Measurements from ENCODE around the gene PUM1. TPM values are rescaled to one million over a fixed set of nuclear protein-coding genes. Genes with fewer than 3 reads are reported as not detected.

PUM1 gene
- total and polyA plus RNA-seq, 4 donors = 18.1 to 49.2 (median 30.2) TPM

GRCh38 chr1:30891227-30891552 is 174.3 kb downstream of the PUM1 start:
- no peak overlapping the region for H3K27ac ChIP-seq (ENCODE audit: low read depth in 1 of 2, low read length in 2 of 2)
- H3K4me3 ChIP-seq (ENCODE audit: low read depth in 1 of 3, low read length in 3 of 3) = no peak overlapping the region
- H3K9ac ChIP-seq (ENCODE audit: low read depth in 1 of 2, low read length in 2 of 2) = no peak overlapping the region
- no peak for DNase-seq (ENCODE audit: low spot score)
- 97% methylated on average over 5 of the region's 5 CpGs for WGBS
- peaks cover 0 to 5% (median 4%) of the 10 kb centered on the region in 4 donors for H3K4me1 ChIP-seq (ENCODE audit: control insufficient read depth in 4 of 4, insufficient read depth in 4 of 4, low read length in 3 of 4)
- no peaks in the 10 kb centered on the region for H3K36me3 ChIP-seq (ENCODE audit: control insufficient read depth in 4 of 4, insufficient read depth in 3 of 4, low read depth in 1 of 4, low read length in 3 of 4)
- TF ChIP-seq RXRA (IDR thresholded peaks at IDR 0.05) (no peak), TAF1 (conservative IDR thresholded peaks at IDR 0.05) (no peak), JUND (IDR thresholded peaks at IDR 0.05) (no peak), MAX (IDR thresholded peaks at IDR 0.05) (no peak), HNF4G (IDR thresholded peaks at IDR 0.05) (no peak), ATF3 (IDR thresholded peaks at IDR 0.05) (no peak), REST (IDR thresholded peaks at IDR 0.05) (no peak), CTCF (IDR thresholded peaks at IDR 0.05; ENCODE audit: low read depth, low read length, missing input control) (no peak), SP1 (IDR thresholded peaks at IDR 0.05) (no peak), FOXA2 (IDR thresholded peaks at IDR 0.05) (no peak), NR2F2 (IDR thresholded peaks at IDR 0.05) (no peak), GABPA (IDR thresholded peaks at IDR 0.05 in 1 of 2, conservative IDR thresholded peaks at IDR 0.05 in 1 of 2) (no peak), YY1 (IDR thresholded peaks at IDR 0.05) (no peak)
- no peaks in the 10 kb centered on the region for H3K27me3 ChIP-seq (ENCODE audit: control insufficient read depth in 4 of 4, insufficient read depth in 4 of 4, low read length in 3 of 4)
- no peaks in the 10 kb centered on the region for H3K9me3 ChIP-seq (ENCODE audit: control insufficient read depth in 4 of 4, low read length in 3 of 4)

- peaks cover 0 to 5% (median 4%) of the 10 kb centered on the region in 4 donors for H3K4me1 ChIP-seq (ENCODE audit: control insufficient read depth in 4 of 4, insufficient read depth in 4 of 4, low read length in 3 of 4)
Observed at GRCh38 chr1:30890502-30891226, 174.9 kb downstream of the PUM1 start.

More at GRCh38 chr1:30890502-30891226, 174.9 kb downstream of the PUM1 start:
- DNase-seq (ENCODE audit: low spot score) = no peak
- TF ChIP-seq NR2F2 (IDR thresholded peaks at IDR 0.05) (peak; percentile 19), JUND (IDR thresholded peaks at IDR 0.05) (no peak)
- H3K27me3 ChIP-seq (ENCODE audit: control insufficient read depth in 4 of 4, insufficient read depth in 4 of 4, low read length in 3 of 4) = no peaks in the 10 kb centered on the region
- H3K4me3 ChIP-seq (ENCODE audit: low read depth in 1 of 3, low read length in 3 of 3) = no peak overlapping the region
- no peak overlapping the region for H3K27ac ChIP-seq (ENCODE audit: low read depth in 1 of 2, low read length in 2 of 2)
- no peak overlapping the region for H3K9ac ChIP-seq (ENCODE audit: low read depth in 1 of 2, low read length in 2 of 2)
- H3K36me3 ChIP-seq (ENCODE audit: control insufficient read depth in 4 of 4, insufficient read depth in 3 of 4, low read depth in 1 of 4, low read length in 3 of 4) = no peaks in the 10 kb centered on the region
- WGBS = 74% methylated on average over 10 of the region's 10 CpGs
- H3K9me3 ChIP-seq (ENCODE audit: control insufficient read depth in 4 of 4, low read length in 3 of 4) = no peaks in the 10 kb centered on the region
